Measurements from ENCODE around the gene ZCCHC24. TPM values are rescaled to one million over a fixed set of nuclear protein-coding genes. Genes with fewer than 3 reads are reported as not detected.

The ZCCHC24 gene
- total RNA-seq, 2 donors from 2014 or later, result 45.6 to 85.9 TPM

GRCh38 chr10:79444199-79445119, 965 bp downstream of the ZCCHC24 start:
- Histone ChIP-seq H3K9me3 (no peaks in the 10 kb centered on the region), H3K27ac (peak overlapping the region; percentile 93 to 99), H3K4me3 (peak overlapping the region; percentile 94 to 96), H3K36me3 (no peaks in the 10 kb centered on the region), H3K27me3 (no peaks in the 10 kb centered on the region), H3K4me1 (peaks cover 0 to 58% of the 10 kb centered on the region in 2 donors)
- TF ChIP-seq CTCF (IDR thresholded peaks at IDR 0.05), result no peak
- peak; percentile 87 for DNase-seq (ENCODE audit: low spot score)

GRCh38 chr10:79443338-79444198, 1.9 kb downstream of the ZCCHC24 start:
- Histone ChIP-seq H3K36me3 (no peaks in the 10 kb centered on the region), H3K4me1 (peaks cover 0 to 67% of the 10 kb centered on the region in 2 donors), H3K27me3 (no peaks in the 10 kb centered on the region), H3K27ac (peak overlapping the region; percentile 93 to 99), H3K9me3 (no peaks in the 10 kb centered on the region), H3K4me3 (peak overlapping the region; percentile 94 to 96)
- no peak for DNase-seq (ENCODE audit: low spot score)
- TF ChIP-seq CTCF (IDR thresholded peaks at IDR 0.05), result no peak

- no peaks in the 10 kb centered on the region for H3K36me3 ChIP-seq
- no peak for TF ChIP-seq CTCF (IDR thresholded peaks at IDR 0.05)
- peaks cover 0 to 79% of the 10 kb centered on the region in 2 donors for H3K4me1 ChIP-seq
- H3K9me3 ChIP-seq, result no peaks in the 10 kb centered on the region
- no peaks in the 10 kb centered on the region for H3K27me3 ChIP-seq
- peak overlapping the region; percentile 13 to 96 for H3K4me3 ChIP-seq
- no peak for DNase-seq (ENCODE audit: low spot score)
- H3K27ac ChIP-seq, result peak overlapping the region; percentile 93 to 99
Measured at GRCh38 chr10:79442171-79443040, 3.0 kb downstream of the ZCCHC24 start.

GRCh38 chr10:79441433-79441832, 4.0 kb downstream of the ZCCHC24 start:
- H3K27ac ChIP-seq, result peak overlapping the region; percentile 93 to 99
- H3K4me1 ChIP-seq, result peaks cover 0 to 81% of the 10 kb centered on the region in 2 donors

More at GRCh38 chr10:79441433-79441832, 4.0 kb downstream of the ZCCHC24 start:
- no peaks in the 10 kb centered on the region for H3K9me3 ChIP-seq
- no peaks in the 10 kb centered on the region for H3K36me3 ChIP-seq
- no peaks in the 10 kb centered on the region for H3K27me3 ChIP-seq
- no peak for TF ChIP-seq CTCF (IDR thresholded peaks at IDR 0.05)
- H3K4me3 ChIP-seq, result no peak overlapping the region
- DNase-seq (ENCODE audit: low spot score), result no peak

Measured in right atrium auricular region (tissue), 2 donors.